Measurements from ENCODE around the gene DFFB. TPM values are rescaled to one million over a fixed set of nuclear protein-coding genes. Genes with fewer than 3 reads are reported as not detected.

DFFB gene
- total RNA-seq, 4 donors from 2014 or later = 0.82 to 8.7 (median 4.8) TPM

DNA sequence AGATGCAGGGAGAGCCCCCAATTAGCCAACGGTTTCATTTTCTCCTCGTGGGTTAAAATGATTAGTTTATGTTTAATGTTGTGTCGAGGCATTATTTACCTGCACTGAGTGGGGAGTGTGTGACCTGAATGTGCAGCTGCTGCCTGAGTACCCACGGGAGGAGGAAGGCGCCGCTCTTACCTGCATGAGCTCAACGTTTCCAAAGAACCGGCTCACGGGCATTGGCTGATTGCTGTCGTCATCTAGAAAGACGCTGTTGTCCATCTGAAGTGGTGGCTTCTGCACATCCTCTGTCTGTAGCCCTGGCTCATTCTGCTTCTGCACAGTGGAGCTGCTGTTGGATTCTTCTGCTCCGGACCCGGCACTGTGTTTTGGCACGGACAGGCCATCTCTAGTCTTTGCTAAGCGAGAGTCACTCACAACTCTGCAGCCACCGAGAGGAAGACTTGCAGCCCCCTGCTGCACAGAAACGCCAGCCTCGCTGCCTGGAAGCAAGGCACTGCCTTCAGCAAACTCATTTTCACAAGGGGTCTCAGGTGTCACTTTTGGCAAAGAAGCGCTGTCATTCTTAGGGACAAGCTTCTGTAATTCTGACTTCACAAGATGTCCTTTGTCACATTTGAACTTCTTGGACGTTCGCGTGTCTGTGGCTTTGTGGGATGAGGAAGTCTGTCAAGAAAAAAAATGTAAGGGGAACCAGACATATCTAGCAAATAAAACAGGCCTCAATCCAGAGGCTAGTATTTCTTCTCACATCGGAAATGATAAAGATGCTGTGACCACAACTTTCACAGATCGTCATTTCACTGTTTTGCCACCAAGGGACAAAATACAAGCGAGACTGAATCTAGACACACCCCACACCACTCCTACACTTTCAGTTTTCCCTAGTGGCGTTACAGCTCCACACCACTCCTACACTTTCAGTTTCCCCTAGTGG, 33.4 kb downstream of the DFFB start:
- TF ChIP-seq, protein P1, sequence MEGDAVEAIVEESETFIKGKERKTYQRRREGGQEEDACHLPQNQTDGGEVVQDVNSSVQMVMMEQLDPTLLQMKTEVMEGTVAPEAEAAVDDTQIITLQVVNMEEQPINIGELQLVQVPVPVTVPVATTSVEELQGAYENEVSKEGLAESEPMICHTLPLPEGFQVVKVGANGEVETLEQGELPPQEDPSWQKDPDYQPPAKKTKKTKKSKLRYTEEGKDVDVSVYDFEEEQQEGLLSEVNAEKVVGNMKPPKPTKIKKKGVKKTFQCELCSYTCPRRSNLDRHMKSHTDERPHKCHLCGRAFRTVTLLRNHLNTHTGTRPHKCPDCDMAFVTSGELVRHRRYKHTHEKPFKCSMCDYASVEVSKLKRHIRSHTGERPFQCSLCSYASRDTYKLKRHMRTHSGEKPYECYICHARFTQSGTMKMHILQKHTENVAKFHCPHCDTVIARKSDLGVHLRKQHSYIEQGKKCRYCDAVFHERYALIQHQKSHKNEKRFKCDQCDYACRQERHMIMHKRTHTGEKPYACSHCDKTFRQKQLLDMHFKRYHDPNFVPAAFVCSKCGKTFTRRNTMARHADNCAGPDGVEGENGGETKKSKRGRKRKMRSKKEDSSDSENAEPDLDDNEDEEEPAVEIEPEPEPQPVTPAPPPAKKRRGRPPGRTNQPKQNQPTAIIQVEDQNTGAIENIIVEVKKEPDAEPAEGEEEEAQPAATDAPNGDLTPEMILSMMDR (IDR thresholded peaks at IDR 0.05; ENCODE audit: low read depth) = no peak

DNA sequence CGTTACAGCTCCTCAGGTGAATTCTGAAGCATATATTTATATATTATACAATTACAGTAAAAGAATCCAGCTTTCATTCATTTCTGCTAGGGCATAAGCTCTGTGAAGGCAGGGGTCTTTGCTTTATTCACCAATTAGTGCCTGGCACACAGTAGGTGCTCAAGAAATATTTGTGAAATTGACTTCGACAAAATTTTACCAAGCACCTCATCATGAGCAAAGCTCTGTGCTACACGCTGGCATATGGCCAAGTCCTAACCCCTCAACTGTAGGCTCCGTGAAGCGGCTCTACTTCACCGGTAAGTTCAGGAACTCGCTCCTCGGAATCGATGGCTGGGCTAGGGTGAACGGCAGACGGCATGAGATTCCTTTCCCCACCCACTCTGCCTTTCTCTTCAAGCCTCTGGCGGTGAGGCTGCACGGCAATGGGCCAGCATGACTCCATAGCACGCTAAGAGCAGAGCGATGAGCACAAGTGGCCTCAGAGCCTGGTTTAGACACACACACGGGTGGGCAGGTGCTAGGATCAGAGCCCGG, 34.1 kb downstream of the DFFB start:
- TF ChIP-seq, protein P1 (IDR thresholded peaks at IDR 0.05; ENCODE audit: low read depth) = no peak

DNA sequence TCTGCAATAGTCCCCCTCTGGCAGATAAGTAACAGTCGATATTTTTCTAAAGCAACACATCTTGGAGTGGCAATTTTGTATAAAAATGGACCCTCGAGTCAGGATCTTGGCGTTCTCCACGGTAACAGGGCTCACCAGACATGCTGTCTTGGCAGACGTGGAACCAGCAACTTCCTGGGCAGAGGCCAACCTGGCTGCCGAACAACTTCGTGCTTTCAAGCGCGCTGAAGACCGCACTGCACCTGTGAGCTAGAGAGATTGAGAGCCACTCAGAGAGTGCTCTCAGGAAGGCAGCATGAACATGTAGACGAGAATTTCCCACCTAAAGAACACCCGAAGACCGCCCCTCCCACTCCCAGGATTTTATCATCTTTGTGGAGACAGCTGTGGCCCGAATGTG, 35.5 kb downstream of the DFFB start:
- TF ChIP-seq, protein P1 (IDR thresholded peaks at IDR 0.05; ENCODE audit: low read depth) = no peak

DNA sequence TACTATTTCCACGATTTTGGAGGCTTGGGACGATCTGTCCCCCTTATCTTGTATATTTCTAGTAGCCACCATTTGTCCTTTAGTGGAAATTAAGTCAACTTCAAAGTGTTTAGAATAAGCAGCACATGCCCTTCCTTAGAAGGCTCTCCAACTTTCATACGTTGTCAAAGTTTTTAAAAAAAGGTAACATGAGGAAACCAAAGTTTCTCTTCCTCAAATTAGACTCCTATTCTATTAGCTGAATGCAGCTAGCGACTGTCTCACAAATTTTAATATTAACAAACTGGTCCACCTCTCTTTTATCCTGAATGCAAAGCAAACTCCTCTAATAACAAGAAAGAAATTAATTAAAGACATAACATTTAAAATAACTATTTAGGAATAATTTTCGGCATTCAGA, 35.9 kb downstream of the DFFB start:
- TF ChIP-seq, protein P1 (IDR thresholded peaks at IDR 0.05; ENCODE audit: low read depth) = no peak

DNA sequence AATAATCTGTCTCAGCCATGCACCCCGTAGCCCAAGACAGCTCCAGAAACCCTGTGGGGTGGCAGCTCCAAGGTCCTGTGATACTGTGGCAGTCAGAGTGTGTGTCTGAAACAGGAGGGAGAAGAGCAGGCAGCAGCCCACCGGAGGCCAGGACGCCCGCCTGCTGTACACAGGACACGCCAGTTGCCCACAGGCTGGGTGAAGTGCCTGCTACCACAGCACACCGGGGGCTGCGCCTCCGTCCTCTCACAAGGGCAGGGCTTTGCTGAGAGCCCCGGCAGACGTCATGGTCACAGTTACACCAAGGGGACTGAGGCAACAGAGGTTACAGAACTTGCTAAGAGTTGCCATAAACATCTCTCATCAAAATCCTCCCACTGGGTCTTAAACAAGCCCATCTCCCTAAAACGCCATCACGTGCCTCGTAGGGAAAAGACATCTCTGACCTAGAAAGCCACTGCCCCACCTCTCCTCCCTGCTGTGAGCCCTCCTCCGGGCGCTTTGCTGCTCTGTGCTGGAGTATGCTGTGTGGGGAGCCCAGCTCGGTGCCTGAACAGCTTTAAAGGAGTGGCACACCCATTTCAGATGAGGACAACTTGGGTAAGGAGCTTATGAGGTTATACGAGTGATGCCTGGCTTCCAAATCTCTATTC, 37.5 kb downstream of the DFFB start:
- TF ChIP-seq, protein P1 (IDR thresholded peaks at IDR 0.05; ENCODE audit: low read depth) = no peak

DNA sequence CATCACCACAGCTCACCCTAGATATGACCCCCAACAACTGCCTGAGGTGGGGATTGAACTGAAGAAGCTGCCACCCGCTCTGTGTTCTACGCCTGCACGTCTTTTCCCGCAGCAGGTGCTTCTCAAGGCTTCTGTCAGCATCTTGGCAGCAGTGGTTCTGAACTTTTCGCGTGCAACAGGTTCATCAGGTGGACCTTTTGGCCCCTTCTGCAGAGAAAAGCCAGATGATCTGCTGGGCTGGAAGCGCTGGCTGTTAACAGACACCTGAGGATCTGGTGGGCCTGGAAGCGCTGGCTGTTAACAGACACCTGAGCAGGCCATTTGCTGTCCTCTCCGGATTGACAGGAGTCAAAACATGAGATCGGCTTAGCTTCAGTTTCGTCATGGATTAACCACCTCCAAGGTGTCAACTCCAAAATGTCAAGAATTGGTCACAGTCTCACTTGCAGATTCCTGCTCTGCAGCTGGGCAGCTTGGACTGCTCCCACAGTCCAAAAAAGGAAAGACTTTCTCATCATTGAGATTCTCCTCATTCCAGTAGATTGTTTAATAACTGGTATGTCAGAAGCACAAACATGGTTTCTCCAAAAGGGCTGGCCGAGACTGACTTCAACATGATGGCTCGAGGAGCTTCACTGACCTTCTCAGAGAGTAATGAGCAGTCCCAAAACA, 38.1 kb downstream of the DFFB start:
- TF ChIP-seq, protein P1 (IDR thresholded peaks at IDR 0.05; ENCODE audit: low read depth) = no peak

Measured in subcutaneous adipose tissue (tissue), 4 donors.